ENCODE measurements around the gene RNF175.

The RNF175 gene

GRCh38 chr4:153759407-153760316 is at the start of gene RNF175:
Gene RNF175 (minus strand): TSS chr4:153760024. CDS start chr4:153759862, 162 bp downstream.
- no peak for TF ChIP-seq CTCF (IDR thresholded peaks at IDR 0.05; ENCODE audit: low read depth, low read length)
- DNase-seq (ENCODE audit: extremely low read depth, low read depth) = no peak

- DNase-seq (ENCODE audit: extremely low read depth, low read depth) = no peak
- TF ChIP-seq CTCF (IDR thresholded peaks at IDR 0.05; ENCODE audit: low read depth, low read length) = no peak
Observed at GRCh38 chr4:153809307-153809706, 49.5 kb upstream of the RNF175 start.

GRCh38 chr4:153808175-153808574 is 48.4 kb upstream of the RNF175 start:
- DNase-seq (ENCODE audit: extremely low read depth, low read depth) = no peak
- no peak for TF ChIP-seq CTCF (IDR thresholded peaks at IDR 0.05; ENCODE audit: low read depth, low read length)

GRCh38 chr4:153806073-153806472 is 46.2 kb upstream of the RNF175 start:
- no peak for TF ChIP-seq CTCF (IDR thresholded peaks at IDR 0.05; ENCODE audit: low read depth, low read length)
- DNase-seq (ENCODE audit: extremely low read depth, low read depth) = no peak

- no peak for DNase-seq (ENCODE audit: extremely low read depth, low read depth)
- TF ChIP-seq CTCF (IDR thresholded peaks at IDR 0.05; ENCODE audit: low read depth, low read length) = no peak
Observed at GRCh38 chr4:153804722-153805121, 44.9 kb upstream of the RNF175 start.

- DNase-seq (ENCODE audit: extremely low read depth, low read depth) = no peak
- no peak for TF ChIP-seq CTCF (IDR thresholded peaks at IDR 0.05; ENCODE audit: low read depth, low read length)
Observed at GRCh38 chr4:153799694-153800074, 39.9 kb upstream of the RNF175 start.

- DNase-seq (ENCODE audit: extremely low read depth, low read depth) = no peak
Observed at GRCh38 chr4:153798901-153799693, 39.3 kb upstream of the RNF175 start.

More at GRCh38 chr4:153798901-153799693, 39.3 kb upstream of the RNF175 start:
- TF ChIP-seq CTCF (IDR thresholded peaks at IDR 0.05; ENCODE audit: low read depth, low read length) = no peak
